ENCODE data around the gene SLC22A3.
"Not testable (repeated sequence)": the region's sequence is repeated elsewhere in the genome, so short reads cannot be mapped to it uniquely, and the experiment has no call there.

SLC22A3 gene

GRCh38 chr6:160419488-160419887 lies 71.3 kb downstream of the SLC22A3 start:
- no peak for DNase-seq

GRCh38 chr6:160420253-160420968 lies 72.2 kb downstream of the SLC22A3 start:
- DNase-seq = no peak

- no peak for DNase-seq
These were observed 72.9 kb downstream of the SLC22A3 start for GRCh38 chr6:160420969-160421556.

GRCh38 chr6:160421854-160422253 lies 73.7 kb downstream of the SLC22A3 start:
- DNase-seq = no peak

GRCh38 chr6:160424256-160424655 lies 76.1 kb downstream of the SLC22A3 start:
- DNase-seq = no peak

- DNase-seq = no peak
These were observed 78.0 kb downstream of the SLC22A3 start for GRCh38 chr6:160426136-160426535.

GRCh38 chr6:160427312-160428068 lies 79.3 kb downstream of the SLC22A3 start:
- DNase-seq = no peak

- DNase-seq = no peak
These were observed 79.9 kb downstream of the SLC22A3 start for GRCh38 chr6:160428069-160428430.

GRCh38 chr6:160428818-160429619 lies 80.8 kb downstream of the SLC22A3 start:
- DNase-seq = no peak

- no peak for DNase-seq
These were observed 81.4 kb downstream of the SLC22A3 start for GRCh38 chr6:160429620-160429895.

- no peak for DNase-seq
These were observed 82.0 kb downstream of the SLC22A3 start for GRCh38 chr6:160430203-160430602.

GRCh38 chr6:160430751-160431150 lies 82.6 kb downstream of the SLC22A3 start:
- DNase-seq = no peak

- no peak for DNase-seq
These were observed 83.0 kb downstream of the SLC22A3 start for GRCh38 chr6:160431226-160431625.

GRCh38 chr6:160431791-160432404 lies 83.7 kb downstream of the SLC22A3 start:
- DNase-seq = no peak

GRCh38 chr6:160435935-160436334 lies 87.8 kb downstream of the SLC22A3 start:
- no peak for DNase-seq

- no peak for DNase-seq
These were observed 89.0 kb downstream of the SLC22A3 start for GRCh38 chr6:160437154-160437553.

- no peak for DNase-seq
These were observed 89.6 kb downstream of the SLC22A3 start for GRCh38 chr6:160437775-160438174.

GRCh38 chr6:160438481-160438880 lies 90.3 kb downstream of the SLC22A3 start:
- no peak for DNase-seq

- DNase-seq = no peak
These were observed 91.6 kb downstream of the SLC22A3 start for GRCh38 chr6:160439751-160440150.

GRCh38 chr6:160442151-160442550 lies 94.0 kb downstream of the SLC22A3 start:
- DNase-seq = no peak

- no peak for DNase-seq
These were observed 97.0 kb downstream of the SLC22A3 start for GRCh38 chr6:160445130-160445529.

GRCh38 chr6:160447350-160447749 lies 99.2 kb downstream of the SLC22A3 start:
- DNase-seq = no peak

- not testable (repeated sequence) for DNase-seq
These were observed 101.6 kb downstream of the SLC22A3 start for GRCh38 chr6:160449787-160450186.
